K562 (cell line): ENCODE data around the gene MICU1. TPM values are rescaled to one million over a fixed set of nuclear protein-coding genes. Genes with fewer than 3 reads are reported as not detected.
A peak's percentile ranks its signal among the peaks of the same experiment; 100 is the strongest.

Experiments
- COPS2 ChIP-seq: fragments of 450-650 bp; conservative IDR thresholded peaks from 2 replicates; pipeline ENCODE4 v1.6.1; 2016; ENCODE audit warnings: mild to moderate bottlenecking, moderate library complexity
- FOSL1 ChIP-seq: fragments of 200-800 bp; sonication (Bioruptor generic); conservative IDR thresholded peaks from 2 replicates; pipeline ENCODE4 v1.6.1; 2016; ENCODE audit warnings: missing genetic modification characterization, missing compliant biosample characterization
- FOXK2 ChIP-seq, 2 experiments: fragments of 450-650 bp; IDR thresholded peaks in 1 of 2; conservative IDR thresholded peaks in 1 of 2; 2 replicates each; pipeline ENCODE4 v1.6.1; 2016; ENCODE audit warnings: low read depth in 2 of 2, mild to moderate bottlenecking in 1 of 2
- MECOM ChIP-seq: fragments of 250-450 bp; sonication (Bioruptor Pico); IDR thresholded peaks from 2 replicates; pipeline ENCODE4 v1.8.0; 2022; ENCODE audit warnings: inconsistent platforms
- NR2C2 ChIP-seq, 2 experiments: fragments of 200-800 bp in 1 of 2; sonication (Bioruptor generic) in 1 of 2; sonication (generic) in 1 of 2; formaldehyde crosslinking in 1 of 2; IDR thresholded peaks; 2 replicates each; pipeline versions ENCODE4 v1.6.1 to v1.8.0; 2016 to 2022; ENCODE audit warnings: mild to moderate bottlenecking in 1 of 2, missing compliant biosample characterization in 1 of 2, missing genetic modification characterization in 1 of 2, missing genetic modification reagents in 1 of 2
- SFPQ ChIP-seq: fragments of 200-400 bp; formaldehyde crosslinking; IDR thresholded peaks from 2 replicates; pipeline ENCODE4 v1.6.1; 2017; ENCODE audit warnings: mild to moderate bottlenecking, low read depth, low read length, moderate library complexity
- SMC3 ChIP-seq: conservative IDR thresholded peaks from 2 replicates; pipeline ENCODE4 v1.6.1; 2011; ENCODE audit warnings: low read depth, low read length, improper control_type of control experiment; ENCODE audit not compliant: insufficient read depth
- ZBTB1 ChIP-seq: sonication (generic); formaldehyde crosslinking; IDR thresholded peaks from 2 replicates; pipeline ENCODE4 v1.8.1; 2023; ENCODE audit warnings: missing genetic modification reagents, low read depth, mild to moderate bottlenecking, borderline replicate concordance
- ZC3H11A ChIP-seq: IDR thresholded peaks from 2 replicates; pipeline ENCODE4 v1.6.1; 2012; ENCODE audit warnings: low read depth, low read length, improper control_type of control experiment
- ZKSCAN8 ChIP-seq: fragments of 200-800 bp; sonication (Bioruptor generic); IDR thresholded peaks from 2 replicates; pipeline ENCODE4 v1.6.1; 2016; ENCODE audit warnings: missing genetic modification characterization, missing compliant biosample characterization
- ZNF217 ChIP-seq: sonication (generic); formaldehyde crosslinking; IDR thresholded peaks from 2 replicates; pipeline ENCODE4 v1.8.0; 2022; ENCODE audit warnings: mild to moderate bottlenecking, missing genetic modification reagents
- ZNF507 ChIP-seq: conservative IDR thresholded peaks from 2 replicates; pipeline ENCODE4 v1.6.1; 2017; ENCODE audit warnings: missing genetic modification characterization, missing compliant biosample characterization
- polyA plus RNA-seq, 8 experiments: library from polyadenylated mRNA; depleted of rRNA in 4 of 8; stranded (reverse) in 5 of 8; unstranded in 3 of 8; fragments of >200 nt; fragmentation: Nextera tagmentation in 2 of 8; fragmentation: Illumina TruSeq in 1 of 8; extraction: Ambion mirVana in 2 of 8; extraction: Trizol in 1 of 8; gene quantifications; 2 replicates each; pipeline versions ENCODE4 v1.2.1 to v1.2.3, GENCODE V29; 2011 to 2014; ENCODE audit warnings: inconsistent platforms in 1 of 8, missing spikeins in 1 of 8
- total RNA-seq, 7 experiments: library from RNA; depleted of rRNA in 6 of 7; stranded (reverse); fragments of >200 nt in 6 of 7; fragmentation: Illumina TruSeq in 2 of 7; extraction: Trizol in 2 of 7; gene quantifications; 2 replicates each; pipeline versions ENCODE4 v1.2.1 to v1.2.3, GENCODE V29; 2011 to 2021; ENCODE audit warnings: low replicate concordance in 1 of 7
- TF ChIP-seq, protein P1 (sequence below): fragments of 250-450 bp; sonication (Bioruptor Pico); IDR thresholded peaks from 2 replicates; pipeline ENCODE4 v1.5.0; 2020; ENCODE audit warnings: mild to moderate bottlenecking, borderline replicate concordance
- TF ChIP-seq, protein P2 (sequence below): fragments of 450-650 bp; formaldehyde crosslinking; IDR thresholded peaks from 2 replicates; pipeline ENCODE4 v1.4.0; 2020; ENCODE audit warnings: mild to moderate bottlenecking, moderate library complexity

MICU1 gene
- total and polyA plus RNA-seq, 9 of the 15 experiments (the other 6 are each of a cell fraction or from before 2014, with no cell fraction given) = 29.3 to 76.8 (median 48.4) TPM

GRCh38 chr10:72320676-72321247 lies 305.1 kb downstream of the MICU1 start (continued):
- TF ChIP-seq, protein P1, sequence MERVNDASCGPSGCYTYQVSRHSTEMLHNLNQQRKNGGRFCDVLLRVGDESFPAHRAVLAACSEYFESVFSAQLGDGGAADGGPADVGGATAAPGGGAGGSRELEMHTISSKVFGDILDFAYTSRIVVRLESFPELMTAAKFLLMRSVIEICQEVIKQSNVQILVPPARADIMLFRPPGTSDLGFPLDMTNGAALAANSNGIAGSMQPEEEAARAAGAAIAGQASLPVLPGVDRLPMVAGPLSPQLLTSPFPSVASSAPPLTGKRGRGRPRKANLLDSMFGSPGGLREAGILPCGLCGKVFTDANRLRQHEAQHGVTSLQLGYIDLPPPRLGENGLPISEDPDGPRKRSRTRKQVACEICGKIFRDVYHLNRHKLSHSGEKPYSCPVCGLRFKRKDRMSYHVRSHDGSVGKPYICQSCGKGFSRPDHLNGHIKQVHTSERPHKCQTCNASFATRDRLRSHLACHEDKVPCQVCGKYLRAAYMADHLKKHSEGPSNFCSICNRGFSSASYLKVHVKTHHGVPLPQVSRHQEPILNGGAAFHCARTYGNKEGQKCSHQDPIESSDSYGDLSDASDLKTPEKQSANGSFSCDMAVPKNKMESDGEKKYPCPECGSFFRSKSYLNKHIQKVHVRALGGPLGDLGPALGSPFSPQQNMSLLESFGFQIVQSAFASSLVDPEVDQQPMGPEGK (CRISPR knock-in tag) = peak; percentile 79; the same call in 1 of the 2 replicates
- peak; percentile 100 for TF ChIP-seq FOSL1 (tag)
- peak; percentile 97 for TF ChIP-seq MECOM
- TF ChIP-seq COPS2 = no peak
- TF ChIP-seq ZKSCAN8 (CRISPR knock-in tag) = no peak; the same call in 1 of the 2 replicates
- peak; percentile 56; the same call in 1 of the 2 replicates for TF ChIP-seq ZBTB1 (CRISPR knock-in tag)
- TF ChIP-seq FOXK2 (conservative IDR thresholded peaks at IDR 0.05 in 1 of 2, IDR thresholded peaks at IDR 0.05 in 1 of 2; ENCODE audit: low read depth in 2 of 2) = peak; percentile 77 to 81
- TF ChIP-seq ZC3H11A = no peak
- no peak; the same call in 1 of the 2 replicates for TF ChIP-seq SMC3
- TF ChIP-seq NR2C2 (CRISPR knock-in tag; IDR thresholded peaks at IDR 0.05) = 0 out of 2 replicates have a peak, but pooled peaks have one; percentile 25
- peak; percentile 90 for TF ChIP-seq NR2C2 (tag; IDR thresholded peaks at IDR 0.05)
- TF ChIP-seq, protein P2, sequence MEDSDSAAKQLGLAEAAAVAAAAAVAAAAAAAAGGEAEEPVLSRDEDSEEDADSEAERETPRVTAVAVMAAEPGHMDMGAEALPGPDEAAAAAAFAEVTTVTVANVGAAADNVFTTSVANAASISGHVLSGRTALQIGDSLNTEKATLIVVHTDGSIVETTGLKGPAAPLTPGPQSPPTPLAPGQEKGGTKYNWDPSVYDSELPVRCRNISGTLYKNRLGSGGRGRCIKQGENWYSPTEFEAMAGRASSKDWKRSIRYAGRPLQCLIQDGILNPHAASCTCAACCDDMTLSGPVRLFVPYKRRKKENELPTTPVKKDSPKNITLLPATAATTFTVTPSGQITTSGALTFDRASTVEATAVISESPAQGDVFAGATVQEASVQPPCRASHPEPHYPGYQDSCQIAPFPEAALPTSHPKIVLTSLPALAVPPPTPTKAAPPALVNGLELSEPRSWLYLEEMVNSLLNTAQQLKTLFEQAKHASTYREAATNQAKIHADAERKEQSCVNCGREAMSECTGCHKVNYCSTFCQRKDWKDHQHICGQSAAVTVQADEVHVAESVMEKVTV (CRISPR knock-in tag) = no peak; the same call in none of the 2 replicates
- no peak for TF ChIP-seq ZNF217 (CRISPR knock-in tag)
- no peak for TF ChIP-seq ZNF507
- TF ChIP-seq SFPQ = no peak
